ENCODE results near the gene SLC25A3. TPM values are rescaled to one million over a fixed set of nuclear protein-coding genes. Genes with fewer than 3 reads are reported as not detected.

SLC25A3 gene
- total and polyA plus RNA-seq, 9 of the 15 experiments (the other 6 are each of a cell fraction or from before 2014, with no cell fraction given): 264 to 766 (median 495) TPM

- TF ChIP-seq ZNF696 (CRISPR knock-in tag; conservative IDR thresholded peaks at IDR 0.05) (no peak), SUPT5H (IDR thresholded peaks at IDR 0.05) (peak; percentile 11), ZBTB12 (CRISPR knock-in tag; IDR thresholded peaks at IDR 0.05) (no peak), MBD2 (IDR thresholded peaks at IDR 0.05; ENCODE audit: borderline replicate concordance, low read depth) (0 out of 2 replicates have a peak, but pooled peaks have one; percentile 28), NKRF (IDR thresholded peaks at IDR 0.05; ENCODE audit: borderline replicate concordance) (no peak; the same call in 1 of the 2 replicates), NELFE (IDR thresholded peaks at IDR 0.05; ENCODE audit: insufficient read depth, insufficient read length) (no peak), ATF1 (CRISPR knock-in tag; IDR thresholded peaks at IDR 0.05) (no peak), ATF1 (tag; IDR thresholded peaks at IDR 0.05) (peak; percentile 43; the same call in 1 of the 2 replicates), CLOCK (CRISPR knock-in tag; IDR thresholded peaks at IDR 0.05; ENCODE audit: borderline replicate concordance) (no peak), GTF2B (IDR thresholded peaks at IDR 0.05; ENCODE audit: extremely low read depth, insufficient read length) (no peak), POLR2G (IDR thresholded peaks at IDR 0.05; ENCODE audit: low read depth, low read length) (no peak), ZNF511 (CRISPR knock-in tag; IDR thresholded peaks at IDR 0.05) (no peak), ARNT (IDR thresholded peaks at IDR 0.05) (no peak), RREB1 (CRISPR knock-in tag; IDR thresholded peaks at IDR 0.05) (no peak), ZNF76 (CRISPR knock-in tag; IDR thresholded peaks at IDR 0.05; ENCODE audit: borderline replicate concordance) (no peak), RFX1 (IDR thresholded peaks at IDR 0.05) (no peak), GATAD2B (IDR thresholded peaks at IDR 0.05; ENCODE audit: borderline replicate concordance) (0 out of 2 replicates have a peak, but pooled peaks have one; percentile 18)
These were observed 50.9 kb downstream of the SLC25A3 start (continued) for GRCh38 chr12:98644433-98644711.

Measured in K562 (cell line).